Right lobe of liver (tissue), 4 donors: ENCODE data around the gene TTC7B.

Experiments used
- CTCF ChIP-seq, 4 donors: fragments of 200-600 bp in 3 of 4; fragments of 450-650 bp in 1 of 4; IDR thresholded peaks; one replicate each; pipeline versions ENCODE4 v1.5.1 to v1.8.0; 2016 to 2022; ENCODE audit warnings: antibody characterized with exemption in 4 of 4, mild to moderate bottlenecking in 2 of 4
- POLR2A ChIP-seq: fragments of 450-650 bp; IDR thresholded peaks from one replicate; pipeline ENCODE4 v1.6.1; 2017; ENCODE audit warnings: antibody characterized with exemption, mild to moderate bottlenecking
- donor health status: DM: no; HTN: no; CAD: no.
- donor health status: DM: no; HTN: no; CAD: no.
- donor health status: DM: no; HTN: yes; CAD: no.

GRCh38 chr14:90805662-90806540 is 10.3 kb downstream of the TTC7B start:
- TF ChIP-seq CTCF (IDR thresholded peaks at IDR 0.05) (no peak), POLR2A (no peak)
